Upper lobe of left lung (tissue), 4 donors: ENCODE data around the gene MAP3K13.
"Not testable (repeated sequence)": the region's sequence is repeated elsewhere in the genome, so short reads cannot be mapped to it uniquely, and the experiment has no call there.

Experiments
- POLR2A ChIP-seq, 4 donors: fragments of 450-650 bp; IDR thresholded peaks; one replicate each; pipeline ENCODE4 v1.5.1; 2016 to 2017; ENCODE audit warnings: antibody characterized with exemption in 4 of 4, mild to moderate bottlenecking in 2 of 4
- TF ChIP-seq, protein P1 (sequence below), 6 experiments: fragments of 450-650 bp in 4 of 6; fragments of 200-600 bp in 2 of 6; sonication (generic) in 2 of 6; IDR thresholded peaks; one replicate each; pipeline ENCODE4 v1.5.1; 2016 to 2019; ENCODE audit warnings: antibody characterized with exemption in 6 of 6

DNA sequence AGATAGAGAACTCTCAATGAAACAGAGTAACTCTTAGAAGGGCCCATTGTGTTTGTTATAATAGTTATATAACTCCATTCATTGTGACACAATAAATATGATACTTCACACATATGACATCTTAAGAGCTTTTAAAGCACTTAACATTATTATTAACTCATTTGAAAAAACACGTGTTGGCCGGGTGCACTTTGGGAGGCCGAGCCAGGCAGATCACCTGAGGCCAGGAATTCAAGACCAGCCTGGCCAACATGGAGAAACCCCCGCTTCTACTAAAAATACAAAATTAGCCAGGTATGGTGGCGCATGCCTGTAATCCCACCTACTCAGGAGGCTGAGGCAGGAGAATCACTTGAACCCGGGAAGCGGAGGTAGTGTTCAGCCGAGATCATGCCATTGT is 88.5 kb downstream of the MAP3K13 start:
- TF ChIP-seq POLR2A (IDR thresholded peaks at IDR 0.05), result not testable (repeated sequence)
- TF ChIP-seq, protein P1, sequence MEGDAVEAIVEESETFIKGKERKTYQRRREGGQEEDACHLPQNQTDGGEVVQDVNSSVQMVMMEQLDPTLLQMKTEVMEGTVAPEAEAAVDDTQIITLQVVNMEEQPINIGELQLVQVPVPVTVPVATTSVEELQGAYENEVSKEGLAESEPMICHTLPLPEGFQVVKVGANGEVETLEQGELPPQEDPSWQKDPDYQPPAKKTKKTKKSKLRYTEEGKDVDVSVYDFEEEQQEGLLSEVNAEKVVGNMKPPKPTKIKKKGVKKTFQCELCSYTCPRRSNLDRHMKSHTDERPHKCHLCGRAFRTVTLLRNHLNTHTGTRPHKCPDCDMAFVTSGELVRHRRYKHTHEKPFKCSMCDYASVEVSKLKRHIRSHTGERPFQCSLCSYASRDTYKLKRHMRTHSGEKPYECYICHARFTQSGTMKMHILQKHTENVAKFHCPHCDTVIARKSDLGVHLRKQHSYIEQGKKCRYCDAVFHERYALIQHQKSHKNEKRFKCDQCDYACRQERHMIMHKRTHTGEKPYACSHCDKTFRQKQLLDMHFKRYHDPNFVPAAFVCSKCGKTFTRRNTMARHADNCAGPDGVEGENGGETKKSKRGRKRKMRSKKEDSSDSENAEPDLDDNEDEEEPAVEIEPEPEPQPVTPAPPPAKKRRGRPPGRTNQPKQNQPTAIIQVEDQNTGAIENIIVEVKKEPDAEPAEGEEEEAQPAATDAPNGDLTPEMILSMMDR (IDR thresholded peaks at IDR 0.05), result not testable (repeated sequence)
